COR-L47 (cell line): ENCODE measurements around the gene RUVBL1.

Experiments
- DNase-seq: peaks from one replicate; lab custom pipeline; 2025; lab: John Stamatoyannopoulos, UW

RUVBL1 gene

DNA sequence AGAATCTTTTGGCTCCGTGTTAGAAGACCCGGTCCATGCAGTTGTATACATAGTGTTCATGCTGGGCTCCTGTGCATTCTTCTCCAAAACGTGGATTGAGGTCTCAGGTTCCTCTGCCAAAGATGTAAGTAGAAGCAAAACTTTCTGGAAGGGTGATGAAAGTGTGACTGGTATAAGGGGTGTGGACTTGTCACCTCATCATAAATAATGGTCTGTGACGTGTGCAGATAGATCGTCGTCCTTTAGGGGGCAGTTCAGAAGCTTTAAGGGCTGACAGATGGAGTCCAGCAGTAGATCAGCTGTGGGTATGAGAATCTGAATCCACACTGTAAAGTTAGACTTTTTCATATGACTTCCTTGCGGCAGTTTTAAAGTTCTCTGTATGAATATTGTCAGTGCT is 56.1 kb downstream of the RUVBL1 start:
- DNase-seq = no peak

DNA sequence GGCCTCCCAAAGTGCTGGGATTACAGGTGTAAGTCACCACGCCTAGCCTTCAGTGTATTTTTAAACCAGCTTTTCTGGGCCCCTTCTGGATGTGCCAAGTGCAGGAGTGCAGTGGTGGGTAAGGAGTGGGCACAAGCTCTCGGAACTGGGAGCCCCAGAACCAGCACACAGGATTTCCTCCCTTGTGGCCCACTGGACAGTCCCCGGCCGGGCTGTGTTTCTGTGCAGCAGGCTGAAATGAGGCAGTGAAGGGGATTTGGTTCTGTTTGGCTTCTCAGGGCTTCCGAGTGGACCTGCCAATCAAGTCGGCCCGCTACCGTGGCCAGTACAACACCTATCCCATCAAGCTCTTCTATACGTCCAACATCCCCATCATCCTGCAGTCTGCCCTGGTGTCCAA is 56.9 kb downstream of the RUVBL1 start:
- no peak for DNase-seq

GRCh38 chr3:128066114-128066513 is 57.5 kb downstream of the RUVBL1 start:
- no peak for DNase-seq

- no peak for DNase-seq
These were observed 58.6 kb downstream of the RUVBL1 start for GRCh38 chr3:128064962-128065361.

GRCh38 chr3:128063865-128064264 is 59.7 kb downstream of the RUVBL1 start:
- no peak for DNase-seq

DNA sequence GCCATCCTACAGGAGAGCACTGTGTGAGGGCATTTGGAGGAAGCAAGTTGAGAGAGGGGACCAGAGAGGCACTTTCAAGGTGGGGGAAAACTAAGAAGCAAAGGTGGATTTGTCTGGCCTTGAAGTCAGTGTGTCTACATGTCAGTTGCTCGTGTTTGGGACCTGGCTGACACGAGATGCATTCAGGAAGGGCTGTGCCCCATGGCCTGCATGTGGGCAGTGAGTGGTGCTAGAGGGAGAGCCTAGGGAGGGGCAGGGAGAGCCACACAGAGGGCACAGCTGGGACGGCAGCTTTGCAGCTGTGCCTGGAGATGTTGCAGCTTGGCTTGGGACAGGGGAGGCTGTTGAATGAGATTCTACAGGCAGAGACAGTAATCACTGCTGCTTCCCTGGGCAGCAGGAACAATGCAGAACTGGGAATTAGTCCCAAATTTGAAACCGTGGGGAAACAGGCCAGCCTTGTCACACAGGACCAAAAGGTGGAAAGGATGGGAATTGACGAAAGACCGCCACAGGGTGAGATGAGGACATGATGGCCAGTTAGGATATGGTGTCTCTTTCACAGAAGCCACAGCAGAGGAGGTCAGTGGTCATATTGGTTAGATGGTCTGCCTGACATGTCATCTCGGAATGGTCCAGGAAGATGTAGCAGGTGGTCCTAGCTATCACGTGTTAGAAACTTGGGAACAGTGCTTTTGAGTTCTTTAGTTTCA is 61.4 kb downstream of the RUVBL1 start:
- no peak for DNase-seq

DNA sequence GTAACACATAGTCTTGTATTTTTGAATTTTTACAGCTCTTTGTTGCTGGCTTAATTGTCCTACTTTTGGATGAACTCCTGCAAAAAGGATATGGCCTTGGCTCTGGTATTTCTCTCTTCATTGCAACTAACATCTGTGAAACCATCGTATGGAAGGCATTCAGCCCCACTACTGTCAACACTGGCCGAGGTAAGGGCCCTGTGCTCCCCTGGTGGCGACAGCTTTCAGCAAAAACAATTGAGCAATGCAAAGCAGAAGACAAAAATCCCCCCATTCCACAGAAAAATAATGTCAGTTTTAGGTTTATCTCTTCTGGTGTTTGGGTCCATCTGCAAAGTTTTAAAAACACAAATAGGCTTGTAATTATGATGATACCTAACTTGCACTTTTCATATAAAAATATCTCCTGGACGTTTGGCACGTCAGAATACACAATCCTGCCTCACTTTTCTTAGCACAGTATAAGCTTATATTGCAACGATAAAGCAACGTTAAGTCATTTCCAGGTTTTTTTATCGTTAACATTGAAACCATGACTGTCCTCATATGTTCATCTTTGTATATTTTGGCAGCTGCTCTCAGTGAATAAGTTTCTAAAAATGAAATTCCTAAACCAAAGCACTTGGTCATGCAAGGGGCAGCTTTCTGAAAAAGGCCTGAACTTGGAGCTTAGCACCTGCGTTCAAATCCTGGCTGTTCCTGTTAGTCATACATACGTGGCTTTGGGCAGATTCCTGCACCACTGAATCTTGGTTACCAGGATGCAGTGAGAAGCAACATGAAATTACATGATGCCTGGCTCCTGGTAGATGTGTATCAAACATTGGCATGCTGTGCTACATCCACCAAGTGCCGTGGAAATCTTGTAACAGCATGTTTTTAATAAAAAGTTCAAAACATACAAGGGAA is 62.9 kb downstream of the RUVBL1 start:
- no peak for DNase-seq

DNA sequence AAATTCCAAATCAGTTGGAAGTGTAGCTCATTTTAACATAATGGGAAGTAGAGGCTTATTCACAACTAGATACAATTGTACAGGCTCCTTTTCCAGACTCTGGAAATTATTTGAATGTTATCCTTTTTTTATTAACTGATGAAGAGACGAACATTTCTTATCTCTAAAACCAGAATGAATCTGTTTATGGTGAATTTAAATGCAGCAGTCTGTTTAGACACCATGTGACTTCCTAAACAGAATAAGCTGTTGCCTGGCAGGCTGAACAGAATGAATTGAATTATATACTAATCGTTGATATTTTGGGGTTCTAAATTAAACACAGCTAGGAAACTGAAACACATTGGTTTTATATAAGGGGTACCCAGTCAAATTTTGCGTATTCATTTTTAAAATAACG is 67.4 kb downstream of the RUVBL1 start:
- DNase-seq = no peak

- DNase-seq = no peak
These were observed 69.2 kb downstream of the RUVBL1 start for GRCh38 chr3:128054367-128054766.

- DNase-seq = no peak
These were observed 70.0 kb downstream of the RUVBL1 start for GRCh38 chr3:128053614-128054013.

- no peak for DNase-seq
These were observed 70.8 kb downstream of the RUVBL1 start for GRCh38 chr3:128052595-128053351.

DNA sequence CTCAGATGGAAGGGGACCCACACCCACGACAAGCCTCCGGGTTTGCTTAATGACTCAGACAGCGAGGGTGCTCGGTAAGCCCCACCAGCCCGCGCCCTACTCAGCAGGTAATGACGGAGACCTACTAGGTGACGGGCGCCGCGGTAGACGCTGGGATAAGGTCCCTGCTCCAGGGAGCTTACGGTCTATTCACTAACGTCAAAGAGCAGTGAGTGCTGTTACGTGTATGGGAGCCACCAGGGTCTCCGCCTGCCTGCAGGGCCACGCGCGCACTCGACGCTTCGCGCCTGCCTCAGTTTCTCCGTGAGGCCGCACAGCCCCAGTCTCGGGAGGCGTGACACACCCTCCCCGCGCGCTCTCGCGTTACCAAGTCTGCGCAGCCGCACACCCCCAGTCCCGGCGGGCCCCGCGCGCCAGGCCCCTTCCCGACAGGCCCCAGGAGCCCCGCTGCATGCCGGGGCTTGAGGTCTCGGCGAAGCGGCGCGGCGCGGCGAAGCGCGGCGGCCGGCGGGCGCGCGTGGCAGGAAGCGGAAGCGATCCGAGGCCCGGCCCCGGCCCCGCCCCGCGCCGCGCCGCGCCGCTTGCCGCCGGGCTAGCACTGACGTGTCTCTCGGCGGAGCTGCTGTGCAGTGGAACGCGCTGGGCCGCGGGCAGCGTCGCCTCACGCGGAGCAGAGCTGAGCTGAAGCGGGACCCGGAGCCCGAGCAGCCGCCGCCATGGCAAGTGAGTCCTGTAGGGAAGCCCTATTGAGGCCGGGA is 71.6 kb downstream of the RUVBL1 start, which contains the start of gene SEC61A1:
SEC61A1 (plus strand) TSS at position 601 of the 758 bp plus-strand sequence; CDS start at position 717, 116 bp downstream.
- peak; percentile 97 for DNase-seq

- DNase-seq = no peak
These were observed 72.2 kb downstream of the RUVBL1 start for GRCh38 chr3:128051459-128051836.

DNA sequence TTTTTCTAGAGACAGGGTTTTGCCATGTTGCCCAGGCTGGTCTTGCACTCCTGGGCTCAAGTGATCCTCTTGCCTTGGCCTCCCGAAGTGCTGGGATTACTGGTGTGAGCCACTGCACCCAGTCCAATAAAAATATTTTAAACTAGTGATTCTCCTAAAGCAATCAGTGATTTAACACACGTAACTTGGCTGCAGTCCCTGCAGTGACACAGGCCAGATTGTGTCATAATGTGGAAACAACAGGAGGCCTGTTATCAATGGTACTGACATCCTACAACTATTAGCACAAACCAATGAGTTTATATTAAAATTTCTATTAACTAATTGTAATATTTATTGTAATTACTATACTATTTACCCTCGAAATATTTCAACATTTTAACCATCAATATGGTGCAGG is 73.0 kb downstream of the RUVBL1 start:
- DNase-seq = no peak

GRCh38 chr3:128041344-128041743 is 82.3 kb downstream of the RUVBL1 start:
- no peak for DNase-seq

DNA sequence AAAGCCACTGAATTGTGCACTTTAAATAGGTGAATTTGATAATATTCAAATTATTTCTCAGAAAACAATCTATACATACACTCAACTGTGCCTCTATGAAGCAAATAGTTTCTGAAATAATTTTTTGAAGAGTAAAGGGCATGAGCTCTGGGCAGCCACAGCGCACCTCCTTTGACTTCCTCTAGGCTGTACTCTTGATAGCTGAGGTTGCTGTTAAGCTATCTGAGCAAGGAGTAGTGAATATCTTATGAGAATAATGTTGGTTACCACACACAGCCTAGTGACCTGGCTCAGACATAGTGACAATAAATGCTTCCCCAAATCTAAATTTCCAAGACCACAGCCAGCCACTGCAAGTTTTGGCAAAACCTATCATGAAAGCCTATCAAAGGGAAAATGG is 83.0 kb downstream of the RUVBL1 start:
- DNase-seq = no peak

DNA sequence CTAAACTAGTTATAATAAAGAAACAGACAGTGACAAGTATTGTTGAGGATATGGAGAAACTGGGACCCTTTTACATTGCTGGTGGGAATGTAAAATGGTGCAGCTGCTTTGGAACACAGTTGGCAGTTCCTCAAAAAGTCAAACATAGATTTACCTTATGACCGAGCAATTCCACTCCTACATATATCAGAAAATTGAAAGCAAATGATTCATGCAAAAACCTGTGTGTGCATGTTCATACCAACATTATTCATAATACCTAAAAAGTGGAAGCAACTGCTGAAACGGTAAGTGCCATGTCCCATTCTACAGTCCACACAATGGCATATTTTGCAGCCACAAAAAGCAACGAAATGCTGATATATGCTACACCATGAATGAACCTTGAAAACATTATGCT is 83.6 kb downstream of the RUVBL1 start:
- no peak for DNase-seq

DNA sequence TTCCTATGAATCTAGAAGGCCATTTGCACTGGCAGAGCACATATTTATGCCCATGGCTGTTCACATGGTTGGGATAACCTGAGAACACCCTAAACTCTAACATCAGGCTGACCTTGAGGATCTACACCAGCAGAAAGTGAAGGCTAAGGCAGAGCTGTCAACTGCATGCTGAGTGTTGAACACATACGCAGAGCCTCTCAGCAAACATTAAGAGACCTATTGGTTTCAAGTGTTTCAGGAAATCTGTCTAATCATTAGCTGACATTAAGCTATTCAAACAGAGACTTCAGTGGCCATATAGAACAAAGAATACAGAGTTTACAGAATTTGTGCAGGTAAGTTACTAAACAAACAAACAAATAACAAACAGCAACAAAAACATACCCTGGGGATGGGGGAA is 87.5 kb downstream of the RUVBL1 start:
- no peak for DNase-seq

- DNase-seq = no peak
These were observed 90.5 kb downstream of the RUVBL1 start for GRCh38 chr3:128033102-128033501.
